ENCODE results near the gene DSC2.

The DSC2 gene

GRCh38 chr18:31098878-31099277 lies 3.3 kb downstream of the DSC2 start:
- DNase-seq (ENCODE audit: low read depth in 2 of 2): no peak

- no peak for DNase-seq (ENCODE audit: low read depth in 2 of 2)
Observed at GRCh38 chr18:31097666-31098065, 4.6 kb downstream of the DSC2 start.

DNA sequence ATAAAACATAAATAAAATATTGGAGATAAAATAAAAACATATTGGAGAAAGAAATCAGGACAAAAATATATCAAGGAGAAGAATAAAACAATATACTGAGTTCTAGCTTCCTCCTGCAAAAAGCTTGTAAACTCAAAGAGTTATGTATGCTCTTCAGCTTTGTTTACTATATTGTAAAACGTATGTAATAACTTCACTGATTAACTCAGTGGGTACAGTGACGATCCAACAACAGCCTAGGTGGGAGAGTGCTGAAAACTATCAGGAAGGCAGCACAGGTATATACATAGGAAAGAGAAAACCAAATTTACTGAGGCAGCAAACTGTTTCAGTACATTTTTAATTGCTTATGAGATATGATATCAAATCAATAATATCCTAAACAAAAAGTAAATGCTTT lies 8.3 kb downstream of the DSC2 start:
- no peak for DNase-seq (ENCODE audit: low read depth in 2 of 2)

- DNase-seq (ENCODE audit: low read depth in 2 of 2): no peak
Observed at GRCh38 chr18:31093294-31093693, 8.9 kb downstream of the DSC2 start.

- DNase-seq (ENCODE audit: low read depth in 2 of 2): no peak
Observed at GRCh38 chr18:31091350-31091749, 10.9 kb downstream of the DSC2 start.

DNA sequence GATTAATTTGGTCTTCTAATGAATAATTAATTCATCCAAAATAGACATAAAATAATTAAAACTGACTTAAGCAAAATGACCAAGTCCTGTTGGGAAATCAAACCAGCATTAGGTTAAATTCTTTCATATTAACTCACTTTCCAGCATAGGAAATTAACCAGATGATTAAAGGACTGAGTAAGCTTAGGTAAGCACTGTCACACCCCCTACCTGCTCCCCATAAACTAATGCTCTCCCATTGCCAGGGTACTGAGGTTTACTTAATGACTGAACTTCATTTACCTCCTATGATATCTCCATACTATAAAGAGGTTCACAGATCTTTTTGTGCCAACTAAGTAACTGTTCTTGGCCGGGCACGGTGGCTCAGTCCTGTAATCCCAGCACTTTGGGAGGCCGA lies 13.7 kb downstream of the DSC2 start:
- DNase-seq (ENCODE audit: low read depth in 2 of 2): no peak

- no peak for DNase-seq (ENCODE audit: low read depth in 2 of 2)
Observed at GRCh38 chr18:31079973-31080372, 22.2 kb downstream of the DSC2 start.

- DNase-seq (ENCODE audit: low read depth in 2 of 2): no peak
Observed at GRCh38 chr18:31077878-31078277, 24.3 kb downstream of the DSC2 start.

DNA sequence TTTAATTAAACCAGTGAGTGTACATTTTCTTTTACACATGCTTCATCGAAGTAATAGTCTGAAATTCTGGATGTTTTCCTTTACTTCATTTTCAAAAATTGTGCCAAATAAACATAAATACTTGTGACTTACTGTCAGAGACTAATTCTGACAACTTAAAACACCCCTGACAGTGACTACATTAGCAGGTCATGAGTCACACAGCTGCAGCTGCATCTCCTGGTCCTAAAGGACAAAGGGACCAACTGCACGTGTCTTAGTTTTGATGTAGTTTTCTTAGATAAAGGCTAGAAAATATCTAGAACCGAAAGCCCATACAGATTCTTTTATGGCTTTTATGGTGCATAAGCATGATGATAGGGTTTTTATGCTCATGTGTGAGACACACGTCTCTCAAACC lies 30.0 kb downstream of the DSC2 start:
- no peak for DNase-seq (ENCODE audit: low read depth in 2 of 2)

DNA sequence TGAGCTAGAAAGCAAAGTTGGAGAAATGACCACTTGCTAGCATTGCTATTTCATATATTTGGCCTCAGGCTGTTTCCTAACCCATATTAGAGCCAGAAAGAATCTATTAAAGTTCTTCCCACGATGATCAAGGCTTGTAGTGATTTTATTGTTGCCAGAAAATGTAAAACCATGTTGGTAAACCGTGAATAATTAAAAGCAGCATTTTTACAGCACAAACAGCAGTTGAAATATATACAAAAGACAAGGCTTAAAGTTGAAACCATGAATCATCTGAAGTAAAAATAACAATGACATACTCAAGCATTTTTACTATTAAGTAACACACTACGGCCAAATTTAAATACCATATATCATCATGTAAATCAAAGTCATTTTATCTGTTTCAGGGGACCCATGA lies 32.0 kb downstream of the DSC2 start:
- DNase-seq (ENCODE audit: low read depth in 2 of 2): no peak

DNA sequence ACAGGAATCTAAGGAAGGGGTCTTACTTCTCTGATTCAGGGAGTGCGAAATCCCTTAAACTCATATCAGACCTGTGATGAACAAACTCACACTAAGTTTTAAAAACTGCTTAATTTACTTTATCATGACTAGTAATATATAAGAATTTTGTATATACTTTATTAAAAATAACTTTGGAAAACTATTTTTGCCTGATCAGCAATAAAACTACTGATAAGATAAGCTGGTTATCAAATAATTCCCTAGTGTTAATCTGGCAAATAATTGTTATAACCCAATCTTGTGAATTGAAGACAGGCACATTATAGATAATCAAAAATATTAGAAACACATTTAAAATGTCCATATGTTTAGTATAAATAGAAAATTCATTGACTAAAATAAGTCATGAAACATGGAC lies 36.0 kb downstream of the DSC2 start:
- DNase-seq (ENCODE audit: low read depth in 2 of 2): no peak

GRCh38 chr18:31065036-31065773 lies 37.0 kb downstream of the DSC2 start:
- no peak for DNase-seq (ENCODE audit: low read depth in 2 of 2)

GRCh38 chr18:31064130-31064529 lies 38.1 kb downstream of the DSC2 start:
- no peak for DNase-seq (ENCODE audit: low read depth in 2 of 2)

- DNase-seq (ENCODE audit: low read depth in 2 of 2): no peak
Observed at GRCh38 chr18:31061945-31062344, 40.3 kb downstream of the DSC2 start.

DNA sequence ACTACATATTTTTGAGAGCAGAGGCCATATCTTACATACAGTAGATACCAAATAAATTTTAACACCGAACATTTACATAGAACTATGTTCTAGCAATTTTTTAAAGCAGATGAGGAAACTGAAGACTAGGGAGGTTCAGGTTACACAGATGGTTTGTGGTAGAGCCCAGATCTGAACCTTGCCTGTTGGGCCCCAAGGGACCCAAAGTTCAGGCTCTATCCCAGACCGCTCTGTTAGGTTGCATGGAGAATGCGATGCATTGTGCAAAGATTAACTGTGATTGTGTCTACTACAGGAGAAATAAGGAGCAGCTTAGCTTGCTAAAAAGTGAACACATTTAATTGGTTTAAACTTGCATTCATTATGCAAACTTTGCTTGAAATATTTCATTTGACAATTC lies 43.3 kb downstream of the DSC2 start:
- DNase-seq (ENCODE audit: low read depth in 2 of 2): no peak

GRCh38 chr18:31057917-31058316 lies 44.3 kb downstream of the DSC2 start:
- DNase-seq (ENCODE audit: low read depth in 2 of 2): no peak

DNA sequence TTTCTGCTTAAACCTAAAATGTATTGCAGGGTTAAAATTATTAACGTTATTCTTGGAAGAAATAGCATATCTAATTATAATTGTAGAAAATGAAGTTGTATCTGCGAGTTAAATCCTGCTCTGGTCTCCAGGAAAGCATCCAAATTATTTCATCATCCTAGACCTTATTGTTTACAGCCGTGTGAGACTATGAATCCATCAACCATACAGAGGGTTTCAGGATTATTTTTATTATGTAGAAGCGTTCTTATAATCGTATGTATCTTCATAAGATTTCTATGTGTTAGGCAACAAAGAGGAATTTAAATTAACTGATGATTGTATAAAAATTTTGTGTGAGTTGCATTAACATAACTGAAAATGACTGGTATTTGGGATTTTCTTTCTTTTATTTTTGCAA lies 45.2 kb downstream of the DSC2 start:
- DNase-seq (ENCODE audit: low read depth in 2 of 2): no peak

GRCh38 chr18:31056296-31056695 lies 45.9 kb downstream of the DSC2 start:
- no peak for DNase-seq (ENCODE audit: low read depth in 2 of 2)

- no peak for DNase-seq (ENCODE audit: low read depth in 2 of 2)
Observed at GRCh38 chr18:31050635-31051034, 51.6 kb downstream of the DSC2 start.

- no peak for DNase-seq (ENCODE audit: low read depth in 2 of 2)
Observed at GRCh38 chr18:31049189-31049588, 53.0 kb downstream of the DSC2 start.

- DNase-seq (ENCODE audit: low read depth in 2 of 2): no peak
Observed at GRCh38 chr18:31048216-31048615, 54.0 kb downstream of the DSC2 start.

GRCh38 chr18:31046916-31047315 lies 55.3 kb downstream of the DSC2 start:
- no peak for DNase-seq (ENCODE audit: low read depth in 2 of 2)

DNA sequence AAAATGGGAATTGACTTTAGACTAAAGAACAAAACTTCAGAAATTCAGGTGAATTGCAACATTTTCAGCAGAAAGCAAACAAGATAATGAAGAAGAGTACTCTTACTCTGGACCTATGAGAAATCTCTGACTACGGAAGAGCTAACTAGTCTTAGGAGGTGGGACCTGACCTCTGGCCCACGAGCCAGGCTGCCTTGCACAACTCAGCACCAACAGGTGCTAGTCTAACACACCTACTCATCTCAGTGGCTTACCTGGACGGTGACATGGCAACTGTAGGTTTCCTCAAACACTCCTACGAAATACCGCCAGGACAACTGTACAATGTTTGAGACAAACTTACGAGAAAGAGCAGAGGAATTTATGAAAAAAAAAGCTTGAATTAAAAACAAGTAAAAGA lies 56.6 kb downstream of the DSC2 start:
- DNase-seq (ENCODE audit: low read depth in 2 of 2): no peak

DNA sequence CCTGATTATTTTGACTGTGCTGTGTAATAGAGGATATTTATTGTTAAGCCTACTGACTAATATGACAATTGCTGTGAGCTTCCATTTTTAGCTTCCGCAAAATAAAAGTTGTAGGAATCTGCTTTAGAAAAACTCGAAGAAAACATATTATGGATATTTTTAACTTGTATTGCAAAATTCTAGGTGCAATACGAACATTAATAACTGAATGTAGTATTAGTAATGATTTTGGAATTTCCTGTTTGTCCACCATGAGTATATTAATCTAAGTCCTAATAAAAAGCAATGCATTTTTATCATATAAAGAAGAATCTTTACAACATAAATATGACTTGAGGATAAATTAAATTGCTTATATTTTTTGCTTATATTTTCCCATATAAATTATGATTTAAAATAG lies 57.3 kb downstream of the DSC2 start:
- no peak for DNase-seq (ENCODE audit: low read depth in 2 of 2)
